ENCODE results near the gene RMND5A.

The RMND5A gene

GRCh38 chr2:86808315-86809161, 88.4 kb downstream of the RMND5A start:
- H3K27ac ChIP-seq (ENCODE audit: insufficient read depth, low read depth, low read length, poor library complexity, severe bottlenecking) = no peak overlapping the region

GRCh38 chr2:86809481-86810121, 89.5 kb downstream of the RMND5A start:
- Histone ChIP-seq H3K27me3 (ENCODE audit: control insufficient read depth, insufficient read depth, low read length, poor library complexity, severe bottlenecking) (peaks cover 52% of the 10 kb centered on the region), H3K9me3 (ENCODE audit: control insufficient read depth, low read length) (no peaks in the 10 kb centered on the region), H3K36me3 (ENCODE audit: control insufficient read depth, insufficient read depth, low read length) (no peaks in the 10 kb centered on the region), H3K4me3 (ENCODE audit: insufficient read depth, low read depth, low read length) (no peak overlapping the region), H3K27ac (ENCODE audit: insufficient read depth, low read depth, low read length, poor library complexity, severe bottlenecking) (no peak overlapping the region), H3K4me1 (ENCODE audit: control insufficient read depth, insufficient read depth, low read length) (no peaks in the 10 kb centered on the region)
- 80% methylated on average over 43 of the region's 43 CpGs for WGBS, 2 experiments

More at GRCh38 chr2:86808315-86809161, 88.4 kb downstream of the RMND5A start:
- Histone ChIP-seq H3K9me3 (ENCODE audit: control insufficient read depth, low read length) (no peaks in the 10 kb centered on the region), H3K4me1 (ENCODE audit: control insufficient read depth, insufficient read depth, low read length) (no peaks in the 10 kb centered on the region), H3K4me3 (ENCODE audit: insufficient read depth, low read depth, low read length) (peak overlapping the region; percentile 38), H3K27me3 (ENCODE audit: control insufficient read depth, insufficient read depth, low read length, poor library complexity, severe bottlenecking) (peaks cover 52% of the 10 kb centered on the region), H3K36me3 (ENCODE audit: control insufficient read depth, insufficient read depth, low read length) (no peaks in the 10 kb centered on the region)
- WGBS, 2 experiments = 39 to 40% methylated on average over 36 of the region's 36 CpGs

DNA sequence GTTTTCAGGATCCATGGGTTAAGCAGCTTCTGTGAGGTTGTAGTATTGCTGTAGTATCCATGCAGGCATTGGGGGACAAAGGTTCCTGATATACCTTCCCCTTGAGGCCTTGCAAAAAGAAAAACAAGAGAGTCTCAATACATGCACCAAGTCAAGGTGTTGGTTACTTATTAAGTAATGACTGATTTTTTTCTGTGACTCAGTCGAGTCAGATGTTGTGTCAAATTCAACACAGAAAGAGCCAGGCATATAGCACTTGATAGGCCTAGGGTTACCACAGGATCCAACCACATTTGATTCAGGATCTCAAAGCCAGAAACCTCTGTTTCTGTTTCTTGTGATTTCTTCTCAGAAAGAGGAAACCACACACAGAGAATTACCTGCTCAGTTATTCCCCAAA, 95.5 kb downstream of the RMND5A start:
- Histone ChIP-seq H3K27ac (ENCODE audit: insufficient read depth, low read depth, low read length, poor library complexity, severe bottlenecking) (no peak overlapping the region), H3K4me1 (ENCODE audit: control insufficient read depth, insufficient read depth, low read length) (no peaks in the 10 kb centered on the region), H3K9me3 (ENCODE audit: control insufficient read depth, low read length) (no peaks in the 10 kb centered on the region), H3K36me3 (ENCODE audit: control insufficient read depth, insufficient read depth, low read length) (no peaks in the 10 kb centered on the region), H3K27me3 (ENCODE audit: control insufficient read depth, insufficient read depth, low read length, poor library complexity, severe bottlenecking) (no peaks in the 10 kb centered on the region), H3K4me3 (ENCODE audit: insufficient read depth, low read depth, low read length) (no peak overlapping the region)
- WGBS, 2 experiments = 93 to 94% methylated on average over 1 of the region's 1 CpG

GRCh38 chr2:86818114-86818801, 98.2 kb downstream of the RMND5A start:
- no peak overlapping the region for H3K27ac ChIP-seq (ENCODE audit: insufficient read depth, low read depth, low read length, poor library complexity, severe bottlenecking)
- no peaks in the 10 kb centered on the region for H3K27me3 ChIP-seq (ENCODE audit: control insufficient read depth, insufficient read depth, low read length, poor library complexity, severe bottlenecking)
- H3K4me1 ChIP-seq (ENCODE audit: control insufficient read depth, insufficient read depth, low read length) = no peaks in the 10 kb centered on the region
- no peaks in the 10 kb centered on the region for H3K36me3 ChIP-seq (ENCODE audit: control insufficient read depth, insufficient read depth, low read length)
- H3K9me3 ChIP-seq (ENCODE audit: control insufficient read depth, low read length) = no peaks in the 10 kb centered on the region
- no peak overlapping the region for H3K4me3 ChIP-seq (ENCODE audit: insufficient read depth, low read depth, low read length)
- WGBS, 2 experiments = 89 to 100% methylated on average over 2 to 3 of the region's 4 CpGs

DNA sequence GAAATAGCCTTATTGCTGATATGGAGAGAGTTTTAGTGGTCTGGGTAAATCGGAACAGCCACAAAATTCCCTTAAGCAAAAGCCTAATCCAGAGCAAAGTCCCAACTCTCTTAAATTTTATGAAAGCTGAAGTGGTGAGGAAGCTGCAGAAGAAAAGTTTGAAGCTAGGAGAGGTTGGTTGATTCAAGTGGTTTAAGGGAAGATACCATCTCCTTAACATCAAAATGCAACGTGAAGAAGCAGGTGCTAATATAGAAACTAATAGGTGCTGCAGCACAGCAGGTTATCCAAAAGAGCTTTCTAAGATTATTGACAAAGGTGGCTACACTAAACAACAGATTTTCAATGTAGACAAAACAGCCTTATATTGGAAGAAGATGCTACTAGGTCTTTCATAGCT, 98.9 kb downstream of the RMND5A start:
- no peaks in the 10 kb centered on the region for H3K36me3 ChIP-seq (ENCODE audit: control insufficient read depth, insufficient read depth, low read length)
- H3K27ac ChIP-seq (ENCODE audit: insufficient read depth, low read depth, low read length, poor library complexity, severe bottlenecking) = no peak overlapping the region
- H3K4me3 ChIP-seq (ENCODE audit: insufficient read depth, low read depth, low read length) = no peak overlapping the region
- H3K4me1 ChIP-seq (ENCODE audit: control insufficient read depth, insufficient read depth, low read length) = no peaks in the 10 kb centered on the region
- WGBS, 2 experiments = 94 to 97% methylated on average over 2 of the region's 2 CpGs
- no peaks in the 10 kb centered on the region for H3K9me3 ChIP-seq (ENCODE audit: control insufficient read depth, low read length)
- no peaks in the 10 kb centered on the region for H3K27me3 ChIP-seq (ENCODE audit: control insufficient read depth, insufficient read depth, low read length, poor library complexity, severe bottlenecking)

DNA sequence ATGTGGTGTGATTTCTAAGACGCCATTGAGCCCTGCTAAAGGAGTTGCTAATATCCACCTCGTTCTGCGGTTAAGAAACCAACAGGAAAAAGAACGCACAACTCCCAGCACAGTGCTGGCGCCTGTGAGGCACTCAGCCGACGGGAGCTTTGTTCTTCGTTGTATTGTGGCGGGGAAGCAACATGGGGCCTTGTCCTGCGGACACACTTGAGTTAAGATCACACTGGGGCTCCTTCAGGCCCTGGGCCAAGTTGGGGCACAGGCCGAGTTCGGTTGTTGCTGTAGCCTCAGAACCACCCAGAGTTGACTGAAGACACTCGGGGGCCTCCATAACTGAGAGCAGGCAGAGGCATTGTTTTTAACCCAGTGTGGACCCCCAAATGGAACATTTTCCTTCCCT, 101.2 kb downstream of the RMND5A start:
- H3K4me1 ChIP-seq (ENCODE audit: control insufficient read depth, insufficient read depth, low read length) = no peaks in the 10 kb centered on the region
- no peak overlapping the region for H3K27ac ChIP-seq (ENCODE audit: insufficient read depth, low read depth, low read length, poor library complexity, severe bottlenecking)
- no peak overlapping the region for H3K4me3 ChIP-seq (ENCODE audit: insufficient read depth, low read depth, low read length)
- H3K9me3 ChIP-seq (ENCODE audit: control insufficient read depth, low read length) = no peaks in the 10 kb centered on the region
- H3K36me3 ChIP-seq (ENCODE audit: control insufficient read depth, insufficient read depth, low read length) = no peaks in the 10 kb centered on the region
- H3K27me3 ChIP-seq (ENCODE audit: control insufficient read depth, insufficient read depth, low read length, poor library complexity, severe bottlenecking) = no peaks in the 10 kb centered on the region
- WGBS, 2 experiments = 81 to 83% methylated on average over 13 of the region's 13 CpGs

GRCh38 chr2:86821842-86822241, 101.8 kb downstream of the RMND5A start:
- Histone ChIP-seq H3K27ac (ENCODE audit: insufficient read depth, low read depth, low read length, poor library complexity, severe bottlenecking) (no peak overlapping the region), H3K4me3 (ENCODE audit: insufficient read depth, low read depth, low read length) (no peak overlapping the region), H3K9me3 (ENCODE audit: control insufficient read depth, low read length) (no peaks in the 10 kb centered on the region), H3K4me1 (ENCODE audit: control insufficient read depth, insufficient read depth, low read length) (no peaks in the 10 kb centered on the region), H3K27me3 (ENCODE audit: control insufficient read depth, insufficient read depth, low read length, poor library complexity, severe bottlenecking) (no peaks in the 10 kb centered on the region), H3K36me3 (ENCODE audit: control insufficient read depth, insufficient read depth, low read length) (no peaks in the 10 kb centered on the region)
- 89 to 90% methylated on average over 6 of the region's 6 CpGs for WGBS, 2 experiments

GRCh38 chr2:86822668-86823345, 102.7 kb downstream of the RMND5A start:
- Histone ChIP-seq H3K36me3 (ENCODE audit: control insufficient read depth, insufficient read depth, low read length) (no peaks in the 10 kb centered on the region), H3K27ac (ENCODE audit: insufficient read depth, low read depth, low read length, poor library complexity, severe bottlenecking) (no peak overlapping the region), H3K4me1 (ENCODE audit: control insufficient read depth, insufficient read depth, low read length) (no peaks in the 10 kb centered on the region), H3K4me3 (ENCODE audit: insufficient read depth, low read depth, low read length) (no peak overlapping the region), H3K27me3 (ENCODE audit: control insufficient read depth, insufficient read depth, low read length, poor library complexity, severe bottlenecking) (no peaks in the 10 kb centered on the region), H3K9me3 (ENCODE audit: control insufficient read depth, low read length) (no peaks in the 10 kb centered on the region)
- WGBS, 2 experiments = 61% methylated on average over 3 of the region's 3 CpGs

DNA sequence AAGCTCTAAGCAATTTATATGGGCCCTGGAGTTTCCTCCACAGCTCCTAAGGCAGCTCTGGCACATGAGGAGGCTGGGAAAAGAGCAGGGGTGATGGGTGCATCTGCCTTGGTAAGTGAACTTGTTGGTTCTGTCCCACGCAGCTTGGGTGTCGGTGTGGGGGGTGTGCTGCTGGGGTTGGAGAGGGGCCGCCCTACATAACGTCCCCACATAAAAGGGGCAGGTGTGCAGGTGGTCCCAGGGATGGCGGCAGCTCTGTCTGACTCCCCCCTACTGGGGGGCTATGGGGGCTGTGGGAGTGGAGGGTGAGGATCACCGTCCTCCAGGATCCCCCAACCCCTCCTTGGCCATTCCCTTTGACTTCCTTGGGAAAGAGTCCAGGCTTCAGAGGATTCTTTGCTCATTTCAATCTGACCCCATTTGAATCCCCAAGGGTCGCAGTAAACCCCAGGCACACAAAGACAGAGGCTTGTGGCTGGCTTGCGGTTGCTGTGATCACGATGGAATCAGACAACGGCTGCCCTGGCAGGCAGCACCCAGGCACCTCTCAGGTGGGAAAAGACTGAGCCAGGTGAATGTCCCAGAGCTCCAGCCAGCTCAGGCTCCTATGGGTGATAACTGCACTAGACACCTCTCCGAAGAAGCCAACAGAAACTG, 105.1 kb downstream of the RMND5A start:
- no peaks in the 10 kb centered on the region for H3K27me3 ChIP-seq (ENCODE audit: control insufficient read depth, insufficient read depth, low read length, poor library complexity, severe bottlenecking)
- H3K4me3 ChIP-seq (ENCODE audit: insufficient read depth, low read depth, low read length) = no peak overlapping the region
- H3K9me3 ChIP-seq (ENCODE audit: control insufficient read depth, low read length) = no peaks in the 10 kb centered on the region
- 91 to 92% methylated on average over 10 to 11 of the region's 11 CpGs for WGBS, 2 experiments
- H3K36me3 ChIP-seq (ENCODE audit: control insufficient read depth, insufficient read depth, low read length) = no peaks in the 10 kb centered on the region
- no peaks in the 10 kb centered on the region for H3K4me1 ChIP-seq (ENCODE audit: control insufficient read depth, insufficient read depth, low read length)
- no peak overlapping the region for H3K27ac ChIP-seq (ENCODE audit: insufficient read depth, low read depth, low read length, poor library complexity, severe bottlenecking)
